Hematopoietic multipotent progenitor cell treated with erythropoietin and hydrocortisone succinate and interleukin-3 and kit ligand, for 4 days (in vitro differentiated cells): Measurements from ENCODE around the gene ATPAF2.
"Not testable (repeated sequence)": the region's sequence is repeated elsewhere in the genome, so short reads cannot be mapped to it uniquely, and the experiment has no call there.

ENCODE experiments used
- DNase-seq: peaks from one replicate; pipeline ENCODE4 v3.0.0-alpha.2; 2015

Gene ATPAF2

DNA sequence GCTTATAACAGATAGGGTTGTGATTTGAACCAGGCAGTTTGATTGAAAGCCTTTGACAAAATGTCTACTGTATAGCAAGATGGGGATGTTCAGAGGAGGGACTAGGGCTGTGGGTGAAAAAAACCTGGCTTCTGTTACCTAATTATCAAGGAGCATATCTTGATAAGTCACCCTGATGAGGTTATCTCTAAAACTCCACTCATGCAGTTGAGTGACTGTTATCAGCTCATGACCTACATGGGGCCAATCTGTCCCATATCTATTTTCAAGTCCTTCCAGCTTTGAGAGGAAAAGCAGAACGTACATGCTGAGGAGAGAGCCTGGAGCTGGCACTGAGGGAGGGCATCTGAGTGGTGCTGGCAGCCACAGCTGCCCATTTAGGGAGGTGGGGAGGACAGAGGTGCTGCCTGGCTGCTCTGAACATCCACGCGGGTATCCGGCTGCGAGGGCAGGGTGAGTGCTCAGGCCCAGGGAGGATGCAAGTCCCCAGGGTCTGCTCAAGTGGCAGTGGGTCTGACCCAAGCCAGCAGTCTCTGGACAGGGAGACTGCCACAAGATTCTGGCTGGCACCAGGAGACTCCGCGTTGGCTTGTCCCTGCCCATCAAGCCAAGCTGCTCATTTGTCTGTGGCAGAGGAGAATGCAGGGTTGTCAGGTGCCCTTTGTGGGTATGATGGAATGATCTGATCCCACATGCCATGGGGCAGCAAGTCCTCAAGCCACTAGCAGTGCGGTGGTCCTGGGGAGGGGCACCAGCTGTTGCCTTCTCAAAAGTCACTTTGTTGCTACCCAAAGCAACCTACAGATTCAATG is 29.2 kb downstream of the ATPAF2 start:
- DNase-seq, result peak; percentile 45

DNA sequence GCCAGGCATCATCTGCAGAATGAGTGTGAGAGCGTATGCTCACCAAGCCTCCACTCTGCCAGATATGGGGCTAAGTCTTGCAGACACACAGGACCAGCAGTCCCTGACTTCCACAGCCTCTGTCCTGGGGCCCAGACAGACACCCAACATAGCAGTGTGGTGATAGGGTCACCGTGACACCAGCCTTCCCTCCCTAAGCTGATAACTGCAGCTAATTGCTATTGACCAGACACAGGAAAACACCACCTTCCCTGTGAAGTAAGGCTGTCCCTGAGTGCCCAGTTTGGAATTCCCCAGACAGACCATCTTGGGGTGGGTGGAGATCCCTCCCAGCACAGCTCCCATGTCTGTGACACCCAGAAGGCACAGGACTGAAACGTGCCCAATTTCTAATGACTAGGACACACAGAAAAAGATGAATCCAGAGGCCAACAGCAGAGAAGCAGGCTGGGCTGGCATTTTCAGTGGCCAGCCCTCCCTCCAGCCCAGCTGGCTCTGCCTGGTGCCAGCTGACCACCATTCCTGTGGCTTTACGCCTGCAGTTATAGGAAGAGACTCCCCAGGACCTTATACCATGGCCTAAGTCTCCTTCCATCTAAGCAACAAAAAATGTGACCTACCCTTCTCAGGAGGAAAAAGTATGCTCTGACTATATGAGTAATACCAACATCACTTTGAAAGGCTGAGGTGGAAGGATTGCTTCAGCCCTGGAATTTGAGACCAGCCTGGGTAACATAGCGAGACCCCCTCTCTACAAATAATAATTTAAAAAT is 30.3 kb downstream of the ATPAF2 start:
- no peak for DNase-seq

DNA sequence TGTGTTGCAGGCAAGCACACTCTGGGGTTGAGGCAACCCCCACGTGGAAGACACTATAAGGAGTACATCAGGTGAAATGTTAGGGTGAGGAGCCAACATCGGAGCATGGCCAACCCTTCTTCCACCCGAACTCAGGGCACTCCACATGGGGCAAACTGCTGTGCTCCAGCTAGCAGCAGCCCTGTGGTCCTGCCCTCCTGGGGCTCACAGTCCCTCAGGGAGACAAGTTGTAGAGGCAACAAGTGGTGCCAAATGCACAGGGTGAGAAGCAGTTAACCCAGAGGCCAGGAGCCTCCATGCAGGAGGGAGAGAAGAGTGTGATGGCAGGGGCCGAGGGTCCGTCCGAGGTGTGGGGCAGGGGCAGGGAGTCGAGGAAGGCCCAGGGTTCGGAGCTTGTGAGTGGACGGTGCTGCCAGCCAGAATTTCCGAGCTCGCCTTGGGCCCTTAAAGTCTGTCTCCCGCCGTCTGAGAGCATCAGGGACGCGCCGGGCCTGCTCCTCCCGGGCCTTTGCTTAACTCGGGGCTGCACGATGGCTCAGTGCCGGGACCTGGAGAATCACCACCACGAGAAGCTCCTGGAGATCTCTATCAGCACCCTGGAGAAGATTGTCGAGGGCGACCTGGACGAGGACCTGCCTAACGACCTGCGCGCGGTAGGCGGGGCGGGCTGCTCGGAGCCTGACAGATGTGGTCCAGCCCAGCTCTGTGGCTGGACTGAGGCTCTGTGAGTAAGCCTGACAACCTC is 32.3 kb downstream of the ATPAF2 start:
- DNase-seq, result no peak

DNA sequence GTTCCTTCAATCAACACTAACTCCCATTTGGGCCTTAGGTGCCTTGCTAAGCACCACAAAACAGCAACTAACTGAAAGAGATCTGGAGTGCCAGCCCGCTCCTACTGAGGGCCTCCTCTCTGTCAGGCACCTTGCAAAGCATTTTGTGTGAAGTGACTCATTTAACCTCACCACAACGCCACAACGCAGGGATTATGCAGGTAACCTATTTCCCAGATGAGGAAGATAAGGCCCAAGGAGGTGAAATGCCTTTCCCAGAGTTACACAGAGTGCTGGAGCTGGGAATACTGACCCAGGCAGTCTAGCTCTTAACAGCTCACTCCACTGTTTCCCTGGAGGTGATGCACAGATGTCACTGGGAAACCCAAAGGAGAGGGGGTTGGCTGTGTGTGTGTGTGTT is 33.5 kb downstream of the ATPAF2 start:
- DNase-seq, result no peak

DNA sequence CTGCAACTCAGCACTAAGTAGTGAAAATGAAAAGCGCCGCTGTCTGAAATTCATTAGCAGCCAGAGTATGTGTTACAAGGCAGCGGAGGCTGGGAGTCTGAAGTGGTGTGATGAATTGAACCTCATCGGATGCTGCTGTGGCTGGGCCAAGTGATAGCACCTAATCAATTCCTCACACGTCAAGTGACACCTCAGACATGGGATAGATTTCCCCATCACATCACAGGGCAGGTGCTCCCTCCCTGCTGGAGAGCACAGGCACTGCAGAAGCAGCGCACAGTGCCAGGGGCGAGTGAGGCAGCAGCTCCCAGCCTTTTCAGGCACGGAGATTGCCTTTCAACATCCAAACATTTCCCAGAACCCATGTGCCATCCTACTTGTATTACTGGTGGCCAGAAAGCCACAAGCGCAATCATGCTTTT is 34.1 kb downstream of the ATPAF2 start:
- no peak for DNase-seq

DNA sequence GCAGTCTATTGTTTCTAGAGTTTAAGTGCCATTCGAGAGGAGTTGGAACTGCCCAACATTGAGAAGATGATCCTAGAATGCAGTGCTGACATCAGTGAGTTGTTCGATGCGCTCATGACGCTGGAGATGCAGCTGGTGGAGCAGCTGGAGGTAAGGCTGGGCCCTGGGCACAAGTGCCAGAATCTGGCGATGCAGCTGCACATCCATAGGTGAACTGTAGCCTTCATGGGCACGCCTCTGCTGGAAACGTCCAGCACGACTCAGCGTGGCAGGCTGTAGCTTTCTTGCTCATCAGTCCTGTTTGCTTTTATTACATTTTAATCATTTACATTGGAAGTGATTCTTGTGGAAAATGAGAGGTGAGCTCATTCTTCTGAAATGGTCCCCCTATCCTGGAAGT is 34.6 kb downstream of the ATPAF2 start:
- DNase-seq, result no peak

DNA sequence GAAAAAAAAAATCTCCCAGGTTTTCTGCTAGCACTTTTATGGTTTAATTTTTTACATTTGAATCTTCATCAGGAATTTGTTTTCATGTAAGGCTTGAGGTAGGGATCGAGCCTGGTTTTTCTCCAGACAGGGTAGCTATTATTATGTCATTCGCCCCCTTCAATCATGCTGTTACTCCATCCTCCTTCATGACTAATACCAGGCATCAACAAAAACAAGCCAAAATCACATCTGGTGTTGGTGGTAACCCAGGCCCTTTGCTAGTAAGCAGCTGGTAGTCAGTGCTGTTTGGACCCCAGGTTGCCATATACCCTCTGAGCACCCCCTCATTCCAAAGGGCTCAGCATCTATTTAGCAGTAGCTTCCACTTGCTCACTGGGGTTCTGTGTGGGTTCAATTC is 36.8 kb downstream of the ATPAF2 start:
- no peak for DNase-seq

DNA sequence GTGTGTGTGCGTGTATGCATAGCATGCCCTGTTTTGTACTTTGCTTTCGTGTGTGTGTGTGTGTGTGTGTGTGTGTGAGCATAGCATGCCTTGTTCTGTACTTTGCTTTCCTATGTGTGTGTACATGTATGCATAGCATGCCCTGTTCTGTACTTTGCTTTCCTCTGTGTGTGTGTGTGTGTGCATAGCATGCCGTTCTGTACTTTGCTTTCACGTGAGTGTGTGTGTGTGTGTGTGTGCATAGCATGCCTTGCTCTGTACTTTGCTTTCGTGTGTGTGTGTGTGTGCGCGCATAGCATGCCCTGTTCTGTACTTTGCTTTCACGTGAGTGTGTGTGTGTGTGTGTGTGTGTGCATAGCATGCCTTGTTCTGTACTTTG is 38.9 kb downstream of the ATPAF2 start:
- DNase-seq, result no peak

DNA sequence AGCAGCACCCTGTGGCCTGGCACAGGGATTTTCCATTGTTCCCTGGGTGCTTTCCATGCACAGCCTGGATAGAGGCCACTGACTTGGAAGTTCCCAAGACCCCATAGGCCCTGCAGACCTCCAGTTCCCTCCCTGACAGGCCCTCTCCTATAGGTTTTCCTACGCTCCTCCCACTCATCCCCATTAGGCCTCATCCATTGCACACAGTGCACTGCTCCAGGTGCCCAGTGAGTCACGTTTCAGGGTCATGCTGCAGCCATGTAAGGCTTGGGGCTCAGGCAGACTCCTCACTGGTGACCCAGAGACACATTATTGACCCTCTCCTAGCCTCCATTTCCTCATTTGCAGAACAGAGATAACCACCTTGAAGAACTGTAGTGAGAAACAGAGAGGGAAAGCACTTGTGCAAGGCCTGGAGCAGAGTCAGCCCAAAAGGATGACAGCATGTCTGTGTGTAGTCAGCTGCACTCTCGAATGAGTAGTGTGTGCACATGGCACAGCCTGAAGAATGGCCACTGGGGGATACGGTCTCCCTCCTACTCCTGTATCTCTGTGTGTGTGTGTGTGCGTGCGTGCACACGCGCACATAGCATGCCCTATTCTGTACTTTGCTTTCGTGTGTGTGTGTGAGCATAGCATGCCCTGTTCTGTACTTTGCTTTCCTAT is 39.5 kb downstream of the ATPAF2 start:
- peak; percentile 13 for DNase-seq

DNA sequence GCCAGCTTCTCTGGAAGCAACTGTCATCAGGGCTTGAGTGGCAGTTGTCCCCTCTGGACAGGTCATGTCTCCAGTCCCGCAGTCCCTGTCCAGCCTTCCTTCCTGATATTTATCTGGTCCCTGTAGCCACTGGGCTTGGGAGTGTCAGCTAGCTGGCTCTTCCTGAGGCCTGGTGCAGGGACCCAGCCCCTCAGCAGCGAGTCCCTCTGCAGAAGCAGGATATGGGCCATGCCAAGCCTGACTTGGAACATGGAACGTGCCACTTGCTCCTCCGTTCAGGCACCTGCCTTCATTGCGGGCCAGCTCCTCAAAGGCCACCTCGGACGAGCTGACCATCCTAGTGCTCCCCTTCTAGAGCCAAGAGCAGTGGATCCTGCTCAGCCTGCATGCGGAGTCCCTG is 40.0 kb downstream of the ATPAF2 start:
- no peak for DNase-seq

DNA sequence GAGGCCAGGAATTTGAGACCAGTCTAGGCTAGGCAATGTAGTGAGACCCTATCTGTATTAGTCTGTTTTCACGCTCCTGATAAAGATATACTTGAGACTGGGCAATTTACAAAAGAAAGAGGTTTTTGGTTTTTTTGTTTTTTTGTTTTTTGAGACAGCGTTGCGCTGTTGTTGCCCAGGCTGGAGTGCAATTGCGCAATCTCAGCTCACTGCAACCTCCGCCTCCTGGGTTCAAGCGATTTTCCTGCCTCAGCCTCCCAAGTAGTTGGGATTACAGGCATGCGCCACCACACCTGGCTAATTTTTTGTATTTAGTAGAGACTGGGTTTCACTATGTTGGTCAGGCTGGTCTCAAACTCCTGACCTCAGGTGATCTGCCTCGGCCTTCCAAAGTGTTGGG is 43.1 kb downstream of the ATPAF2 start:
- DNase-seq, result not testable (repeated sequence)

DNA sequence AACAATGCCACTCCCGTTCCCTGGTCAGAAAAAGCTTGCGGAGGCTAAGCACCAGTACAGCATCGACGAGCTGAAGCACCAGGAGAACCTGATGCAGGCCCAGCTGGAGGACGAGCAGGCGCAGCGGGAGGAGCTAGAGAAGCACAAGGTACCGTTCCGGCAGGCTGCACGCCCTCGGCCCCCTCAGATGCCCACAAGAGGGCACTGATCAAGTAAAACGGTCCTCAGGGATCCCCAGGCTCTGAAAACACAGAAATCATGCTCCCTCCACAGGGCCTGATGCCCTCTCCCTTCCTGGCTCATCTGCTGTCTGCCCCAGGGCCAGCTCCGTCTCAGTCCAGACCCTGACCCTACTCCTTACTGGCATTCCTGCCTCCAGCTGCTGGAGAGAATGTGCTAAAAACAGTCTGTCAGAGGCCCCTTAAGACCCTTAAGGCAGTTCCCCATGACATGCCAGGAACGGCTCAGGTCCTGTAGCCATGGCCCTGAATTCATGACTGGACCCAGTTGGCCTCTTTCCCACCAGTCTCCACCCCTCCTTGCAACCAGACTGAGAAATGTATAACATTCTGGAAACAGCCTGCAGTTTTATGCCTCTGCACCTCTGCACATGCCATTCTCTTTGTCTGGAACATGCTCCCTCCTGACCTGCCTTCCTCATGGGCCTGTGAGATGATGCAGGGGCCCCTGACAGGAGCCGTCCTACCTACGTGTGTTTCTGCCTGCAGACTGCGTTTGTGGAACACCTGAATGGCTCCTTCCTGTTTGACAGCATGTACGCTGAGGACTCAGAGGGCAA is 44.5 kb downstream of the ATPAF2 start:
- peak; percentile 77 for DNase-seq

DNA sequence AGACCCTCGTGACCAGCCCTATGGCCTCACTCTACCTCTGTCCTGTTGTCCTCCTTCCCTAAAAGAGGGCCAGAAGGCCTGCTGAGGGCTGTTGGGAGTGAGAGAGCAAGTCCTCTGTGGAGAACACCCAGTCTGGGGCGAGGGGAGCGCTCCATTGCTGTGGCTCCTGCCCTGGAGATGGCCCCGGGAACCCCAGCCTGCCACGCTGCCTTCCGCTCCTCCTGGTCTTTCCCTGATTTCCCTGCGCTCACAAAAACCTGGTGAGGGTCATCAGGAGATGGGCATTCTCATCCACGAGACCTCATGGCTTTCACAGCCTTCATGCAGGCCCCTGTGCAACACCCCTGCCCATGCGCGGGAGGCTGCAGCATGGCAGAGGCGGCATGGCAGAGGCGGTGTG is 45.1 kb downstream of the ATPAF2 start:
- no peak for DNase-seq

DNA sequence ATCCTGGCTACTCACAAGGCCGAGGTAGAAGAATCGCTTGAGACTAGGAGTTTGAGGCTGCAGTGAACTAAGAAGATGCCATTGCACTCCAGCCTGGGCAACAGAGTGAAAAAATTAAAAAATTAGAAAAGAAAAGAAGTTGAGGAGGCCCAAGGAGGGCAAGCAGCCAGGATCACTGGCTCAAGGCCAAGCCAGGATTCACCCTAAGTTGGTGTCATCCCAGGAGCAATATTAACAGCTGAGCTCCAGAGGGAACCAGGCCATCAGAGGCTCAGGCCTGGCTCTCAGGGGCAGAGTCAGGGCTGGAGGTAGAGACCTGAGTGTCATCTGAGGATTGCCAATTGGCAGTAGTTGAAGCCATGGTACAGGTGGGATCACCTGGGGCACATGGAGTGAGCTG is 45.6 kb downstream of the ATPAF2 start:
- DNase-seq, result no peak

DNA sequence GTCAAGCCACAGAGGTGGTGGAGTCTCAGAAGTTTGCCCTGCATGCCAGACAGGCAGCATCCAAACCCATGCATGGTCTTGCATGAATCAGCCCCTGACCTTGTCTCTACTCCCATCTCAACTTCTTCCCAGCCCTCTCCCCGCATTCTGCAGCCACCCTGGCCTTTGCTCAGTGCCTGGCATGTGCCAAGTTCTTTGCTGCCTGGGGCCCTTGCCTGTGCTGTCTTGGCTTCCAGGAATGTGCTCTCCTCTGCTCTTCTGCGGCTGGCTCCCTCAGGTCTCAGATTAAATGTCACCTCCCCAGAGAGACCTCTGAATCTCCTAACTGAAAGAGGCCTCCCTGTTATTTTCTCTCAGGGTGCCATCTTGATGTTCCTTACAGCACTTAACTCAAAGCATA is 48.7 kb downstream of the ATPAF2 start:
- DNase-seq, result no peak

DNA sequence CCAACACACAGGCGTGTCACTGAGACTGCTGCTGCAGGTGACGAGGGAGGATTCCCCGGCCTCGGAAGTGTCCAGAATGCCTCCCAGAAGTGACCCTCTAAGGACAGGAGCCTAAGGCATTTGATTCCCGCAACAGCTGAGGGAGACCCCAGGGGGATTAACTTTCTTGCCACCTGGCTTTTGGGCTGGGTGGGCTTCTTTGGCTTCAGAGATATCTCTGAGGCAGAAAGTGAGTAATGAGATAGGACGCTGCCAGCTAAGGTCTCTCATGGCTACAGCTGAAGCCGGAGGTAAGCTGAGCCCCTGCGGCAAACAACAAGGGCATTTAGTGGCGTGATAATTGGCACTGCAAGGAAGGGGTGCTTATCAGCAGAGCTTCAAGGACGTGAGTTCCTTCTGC is 49.4 kb downstream of the ATPAF2 start:
- no peak for DNase-seq

DNA sequence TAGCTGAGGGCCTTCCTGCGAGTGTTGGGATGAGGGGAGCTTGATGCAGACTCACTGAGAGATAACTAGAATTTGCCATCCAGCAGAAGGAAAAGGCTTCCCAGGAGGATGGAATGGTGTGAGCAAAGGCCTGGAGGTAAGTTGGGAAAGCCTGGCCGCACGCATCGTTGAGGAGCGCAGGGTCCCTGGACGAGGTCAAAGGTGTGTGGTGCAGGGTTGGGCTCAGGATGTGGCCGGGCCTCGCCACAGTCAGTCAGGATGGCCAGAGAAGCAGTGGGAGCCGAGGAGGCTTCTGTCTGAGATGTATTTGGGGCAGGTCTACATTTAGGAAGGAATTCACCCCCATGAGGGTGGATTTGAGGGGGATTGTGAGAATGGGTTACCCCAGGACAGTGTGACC is 49.9 kb downstream of the ATPAF2 start:
- no peak for DNase-seq

DNA sequence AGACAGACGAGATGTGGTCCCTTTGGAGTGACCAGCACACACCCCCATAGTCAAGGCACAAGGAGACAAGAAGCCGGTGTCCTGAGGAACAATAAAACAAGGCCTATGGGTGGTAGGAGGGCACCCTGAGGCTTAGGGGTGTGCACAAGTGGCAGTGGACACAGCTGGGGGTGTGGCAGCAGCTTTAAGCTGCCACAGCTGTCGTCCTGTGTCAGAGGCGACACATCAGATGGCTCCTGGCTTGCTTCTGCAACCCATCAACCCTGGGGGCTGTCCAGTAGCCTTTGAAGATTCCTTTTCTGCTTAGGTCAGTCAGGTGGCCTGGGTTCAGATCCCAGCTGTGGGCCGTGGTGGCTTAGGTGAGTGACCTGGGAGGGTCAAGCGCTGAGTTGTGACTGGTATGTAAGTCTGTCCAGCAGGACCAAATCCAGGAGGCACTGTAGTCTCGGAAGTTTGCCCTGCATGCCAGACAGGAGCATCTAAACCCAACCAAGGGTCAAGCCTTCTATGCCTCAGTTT is 50.5 kb downstream of the ATPAF2 start:
- no peak for DNase-seq

DNA sequence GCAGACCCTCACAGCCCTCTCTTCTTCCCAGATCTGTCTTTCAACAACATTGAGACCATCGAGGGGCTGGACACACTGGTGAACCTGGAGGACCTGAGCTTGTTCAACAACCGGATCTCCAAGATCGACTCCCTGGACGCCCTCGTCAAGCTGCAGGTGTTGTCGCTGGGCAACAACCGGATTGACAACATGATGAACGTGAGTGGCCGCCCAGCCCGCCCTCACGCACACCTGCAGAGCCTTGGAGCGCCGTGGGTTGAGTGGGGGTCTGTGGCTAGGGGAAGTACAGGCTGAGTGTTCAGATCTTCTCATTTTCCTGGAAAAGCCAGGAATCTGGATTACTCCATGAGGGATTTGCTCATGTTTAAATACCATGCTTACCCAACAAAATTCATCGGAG is 51.1 kb downstream of the ATPAF2 start:
- no peak for DNase-seq

DNA sequence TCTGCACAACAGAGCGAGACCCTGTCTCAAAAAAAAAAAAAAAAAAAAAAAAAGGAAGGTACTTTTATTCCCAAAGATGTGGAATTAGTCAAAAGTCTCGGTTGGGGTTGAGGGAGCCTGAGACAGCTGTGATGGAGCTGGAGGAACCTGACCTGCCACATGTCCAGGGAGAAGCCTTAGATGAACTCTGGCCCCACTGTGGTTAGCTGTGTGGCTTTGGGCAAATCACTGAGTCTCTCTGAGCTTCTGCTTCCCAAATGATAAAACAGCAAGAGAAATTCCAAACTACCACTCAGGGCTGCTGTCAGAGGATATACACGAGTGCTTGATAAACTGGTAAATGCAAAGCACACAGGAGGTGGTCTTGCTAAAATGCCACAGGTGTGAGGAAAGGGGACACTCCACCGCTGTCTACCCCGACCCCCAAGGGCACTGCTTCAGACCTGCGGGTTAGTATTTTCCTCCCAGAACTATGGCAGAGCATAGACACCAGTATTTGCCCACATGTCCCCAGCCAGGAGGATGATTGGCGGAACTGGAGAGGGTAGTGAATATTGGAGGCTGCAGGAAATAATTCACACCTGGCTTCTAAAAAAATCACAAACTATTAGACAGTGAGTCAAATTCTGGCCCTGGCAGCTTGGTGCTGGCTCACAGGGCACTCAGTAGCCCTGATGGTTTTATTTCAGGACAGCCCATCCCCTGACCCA is 51.6 kb downstream of the ATPAF2 start:
- DNase-seq, result no peak

DNA sequence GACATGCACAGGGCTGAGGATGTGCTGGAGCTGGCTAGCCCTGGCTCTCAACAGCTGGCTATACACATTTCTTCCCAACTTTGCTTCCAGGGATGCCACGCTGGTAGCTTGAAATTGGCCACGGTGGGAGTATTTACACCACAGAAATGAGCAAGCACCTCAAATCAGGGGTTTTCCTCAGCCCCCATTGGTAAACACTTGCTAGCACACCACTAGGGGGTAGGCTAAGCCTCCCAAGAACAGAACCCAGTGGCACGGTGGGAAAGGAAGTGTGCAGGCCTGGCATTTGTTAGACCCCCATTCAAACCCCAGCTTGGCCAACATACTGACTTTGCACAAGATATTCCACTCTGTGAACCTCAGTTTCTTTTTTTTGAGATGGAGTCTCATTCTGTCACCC is 53.4 kb downstream of the ATPAF2 start:
- DNase-seq, result peak; percentile 50
